Peyer's patch (tissue), 4 donors: ENCODE results near the gene FMNL2. TPM values are rescaled to one million over a fixed set of nuclear protein-coding genes. Genes with fewer than 3 reads are reported as not detected.

Experiments
- DNase-seq, 3 donors: peaks; one replicate each; pipeline ENCODE4 v3.0.0-alpha.2; 2017 to 2019
- H3K27ac ChIP-seq, 4 donors: fragments of 200-600 bp; sonication (generic); one replicate each; pipeline ENCODE4 v1.5.1; 2016 to 2019
- H3K27me3 ChIP-seq, 2 donors: fragments of 200-600 bp; sonication (generic); one replicate each; pipeline ENCODE4 v1.5.1; 2019
- H3K36me3 ChIP-seq, 3 donors: fragments of 200-600 bp; sonication (generic); one replicate each; pipeline ENCODE4 v1.5.1; 2016 to 2019
- H3K4me1 ChIP-seq, 4 donors: fragments of 200-600 bp; sonication (generic); one replicate each; pipeline ENCODE4 v1.5.1; 2016 to 2019
- H3K4me3 ChIP-seq, 4 donors: fragments of 200-600 bp; sonication (generic); 1 replicate in 3 of 4; 2 replicates in 1 of 4; pipeline ENCODE4 v1.5.1; 2016 to 2019; ENCODE audit warnings: mild to moderate bottlenecking in 1 of 4
- H3K9me3 ChIP-seq, 4 donors: fragments of 200-600 bp; sonication (generic); one replicate each; pipeline ENCODE4 v1.5.1; 2016 to 2019; ENCODE audit warnings: mild to moderate bottlenecking in 1 of 4
- POLR2A ChIP-seq, 2 donors: fragments of 450-650 bp; IDR thresholded peaks; one replicate each; pipeline ENCODE4 v1.5.1; 2017; ENCODE audit warnings: antibody characterized with exemption in 2 of 2, mild to moderate bottlenecking in 2 of 2, moderate library complexity in 2 of 2
- total RNA-seq, 4 donors: library from RNA; depleted of rRNA; stranded (reverse); fragments of >200 nt; gene quantifications; one replicate each; pipeline ENCODE4 v1.1.0, GENCODE V29; 2016
- TF ChIP-seq, protein P1 (sequence below), 6 experiments: fragments of 450-650 bp in 4 of 6; fragments of 200-600 bp in 2 of 6; sonication (generic) in 1 of 6; IDR thresholded peaks; one replicate each; pipeline ENCODE4 v1.5.1; 2017 to 2019; ENCODE audit warnings: antibody characterized with exemption in 6 of 6, mild to moderate bottlenecking in 3 of 6, moderate library complexity in 1 of 6

Gene FMNL2
- total RNA-seq, 4 donors from 2014 or later = 7.5 to 52.0 (median 17.1) TPM

DNA sequence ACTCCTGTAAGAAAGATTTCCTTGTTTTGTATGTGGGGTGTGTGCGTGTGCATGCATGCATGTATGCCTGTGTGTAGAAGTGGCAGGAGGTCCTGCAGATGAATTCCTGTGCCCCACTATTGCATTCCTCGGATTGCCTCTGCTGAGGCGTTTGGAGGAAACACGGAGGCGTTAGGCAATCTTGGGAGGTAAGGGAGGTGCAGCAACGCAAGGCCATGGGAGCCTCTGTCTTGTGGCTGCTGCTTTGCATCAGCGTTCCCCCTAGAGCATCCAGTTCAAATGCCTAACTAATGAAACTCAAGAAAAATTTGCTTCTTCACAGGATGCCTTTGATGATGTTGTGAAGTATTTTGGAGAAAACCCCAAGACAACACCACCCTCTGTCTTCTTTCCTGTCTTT, 302.3 kb downstream of the FMNL2 start:
- no peak overlapping the region for H3K27ac ChIP-seq
- TF ChIP-seq, protein P1, sequence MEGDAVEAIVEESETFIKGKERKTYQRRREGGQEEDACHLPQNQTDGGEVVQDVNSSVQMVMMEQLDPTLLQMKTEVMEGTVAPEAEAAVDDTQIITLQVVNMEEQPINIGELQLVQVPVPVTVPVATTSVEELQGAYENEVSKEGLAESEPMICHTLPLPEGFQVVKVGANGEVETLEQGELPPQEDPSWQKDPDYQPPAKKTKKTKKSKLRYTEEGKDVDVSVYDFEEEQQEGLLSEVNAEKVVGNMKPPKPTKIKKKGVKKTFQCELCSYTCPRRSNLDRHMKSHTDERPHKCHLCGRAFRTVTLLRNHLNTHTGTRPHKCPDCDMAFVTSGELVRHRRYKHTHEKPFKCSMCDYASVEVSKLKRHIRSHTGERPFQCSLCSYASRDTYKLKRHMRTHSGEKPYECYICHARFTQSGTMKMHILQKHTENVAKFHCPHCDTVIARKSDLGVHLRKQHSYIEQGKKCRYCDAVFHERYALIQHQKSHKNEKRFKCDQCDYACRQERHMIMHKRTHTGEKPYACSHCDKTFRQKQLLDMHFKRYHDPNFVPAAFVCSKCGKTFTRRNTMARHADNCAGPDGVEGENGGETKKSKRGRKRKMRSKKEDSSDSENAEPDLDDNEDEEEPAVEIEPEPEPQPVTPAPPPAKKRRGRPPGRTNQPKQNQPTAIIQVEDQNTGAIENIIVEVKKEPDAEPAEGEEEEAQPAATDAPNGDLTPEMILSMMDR (IDR thresholded peaks at IDR 0.05) = no peak
- TF ChIP-seq POLR2A (IDR thresholded peaks at IDR 0.05) = no peak
- DNase-seq = no peak
- H3K4me3 ChIP-seq = no peak overlapping the region
- H3K36me3 ChIP-seq = peaks cover 0 to 25% (median 0%) of the 10 kb centered on the region in 3 donors
- no peaks in the 10 kb centered on the region for H3K4me1 ChIP-seq
- H3K9me3 ChIP-seq = no peaks in the 10 kb centered on the region
- H3K27me3 ChIP-seq = no peaks in the 10 kb centered on the region

DNA sequence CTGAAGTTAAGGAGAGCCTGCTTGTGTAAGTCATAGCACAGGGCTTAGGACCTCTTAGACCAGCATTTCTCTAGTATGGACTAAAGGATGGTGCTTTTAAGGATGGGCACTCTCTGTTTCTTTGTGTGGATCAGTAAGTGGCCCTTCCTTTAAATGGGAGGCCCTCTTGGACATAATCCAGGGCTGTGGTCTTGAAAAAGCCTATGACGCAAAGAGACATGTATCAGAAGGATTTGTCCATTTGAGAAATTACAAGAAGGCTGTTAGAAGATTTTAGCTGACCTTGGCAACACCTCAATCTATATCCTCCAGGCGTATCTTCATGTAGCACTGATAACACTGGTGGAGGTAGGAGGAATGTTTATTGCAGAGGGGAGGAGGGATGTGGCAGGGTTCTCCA, 303.1 kb downstream of the FMNL2 start:
- Histone ChIP-seq H3K36me3 (peaks cover 0 to 28% (median 0%) of the 10 kb centered on the region in 3 donors), H3K9me3 (no peaks in the 10 kb centered on the region), H3K27me3 (no peaks in the 10 kb centered on the region), H3K4me1 (no peaks in the 10 kb centered on the region), H3K4me3 (no peak overlapping the region), H3K27ac (no peak overlapping the region)
- no peak for DNase-seq
- TF ChIP-seq, protein P1 (IDR thresholded peaks at IDR 0.05) = no peak
- no peak for TF ChIP-seq POLR2A (IDR thresholded peaks at IDR 0.05)

DNA sequence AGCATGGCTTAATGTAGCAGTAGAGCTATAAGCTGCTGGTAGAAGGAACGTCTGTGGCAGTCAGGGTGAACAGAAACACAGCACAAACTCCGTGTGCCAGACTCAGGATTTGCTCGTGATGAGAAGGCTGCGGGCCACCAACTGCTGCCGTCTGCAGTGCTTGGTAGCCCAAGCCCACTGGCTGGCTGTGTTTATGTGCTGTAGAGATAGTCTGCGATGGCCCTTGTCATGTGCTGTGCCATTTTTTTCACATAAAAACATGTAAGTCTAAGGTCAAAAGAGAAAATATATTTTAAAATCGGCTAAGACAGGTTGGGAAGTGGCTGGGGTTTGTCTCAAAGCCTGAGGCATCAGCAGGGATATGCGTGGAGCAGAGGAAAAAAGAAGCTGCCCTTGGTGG, 303.6 kb downstream of the FMNL2 start:
- Histone ChIP-seq H3K4me3 (no peak overlapping the region), H3K36me3 (peaks cover 0 to 28% (median 0%) of the 10 kb centered on the region in 3 donors), H3K27me3 (no peaks in the 10 kb centered on the region), H3K4me1 (no peaks in the 10 kb centered on the region), H3K27ac (no peak overlapping the region), H3K9me3 (no peaks in the 10 kb centered on the region)
- DNase-seq = no peak
- TF ChIP-seq, protein P1 (IDR thresholded peaks at IDR 0.05) = no peak
- TF ChIP-seq POLR2A (IDR thresholded peaks at IDR 0.05) = no peak

DNA sequence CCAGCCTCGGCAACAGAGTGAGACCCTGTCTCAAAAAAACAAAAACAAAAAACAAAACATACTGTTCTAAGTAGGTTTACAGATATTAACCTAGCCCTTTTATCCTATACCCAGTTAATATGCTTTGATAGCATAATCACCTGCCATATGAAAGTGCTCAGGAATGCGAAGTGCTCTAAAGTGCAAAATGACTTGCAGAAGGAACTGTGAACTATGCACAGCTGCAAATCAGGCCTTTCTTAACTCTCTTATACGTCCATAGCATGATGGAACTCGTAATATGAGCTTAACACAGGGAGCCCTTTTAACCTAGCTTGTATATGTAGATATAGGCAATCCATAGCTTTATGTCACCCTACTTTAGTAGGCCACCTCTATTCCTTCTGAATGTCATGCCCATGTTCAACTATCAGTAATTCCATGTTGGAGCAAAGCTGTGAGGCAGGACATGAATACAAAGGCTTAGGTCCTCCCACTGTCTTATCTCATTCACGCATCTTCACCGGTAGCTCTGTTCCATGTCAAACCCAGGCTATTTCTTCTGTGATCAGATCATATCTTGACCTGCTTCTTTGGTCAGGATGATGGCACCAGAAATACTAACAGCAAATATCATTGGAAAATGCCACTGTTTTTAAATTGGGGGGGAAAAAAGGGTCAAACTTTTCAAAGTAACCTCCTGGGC, 309.4 kb downstream of the FMNL2 start:
- Histone ChIP-seq H3K4me1 (peaks cover 0 to 8% (median 0%) of the 10 kb centered on the region in 4 donors), H3K9me3 (no peaks in the 10 kb centered on the region), H3K4me3 (no peak overlapping the region), H3K36me3 (peaks cover 0 to 26% (median 0%) of the 10 kb centered on the region in 3 donors), H3K27ac (no peak overlapping the region), H3K27me3 (no peaks in the 10 kb centered on the region)
- TF ChIP-seq POLR2A (IDR thresholded peaks at IDR 0.05) = no peak
- TF ChIP-seq, protein P1 (IDR thresholded peaks at IDR 0.05) = no peak
- no peak for DNase-seq

DNA sequence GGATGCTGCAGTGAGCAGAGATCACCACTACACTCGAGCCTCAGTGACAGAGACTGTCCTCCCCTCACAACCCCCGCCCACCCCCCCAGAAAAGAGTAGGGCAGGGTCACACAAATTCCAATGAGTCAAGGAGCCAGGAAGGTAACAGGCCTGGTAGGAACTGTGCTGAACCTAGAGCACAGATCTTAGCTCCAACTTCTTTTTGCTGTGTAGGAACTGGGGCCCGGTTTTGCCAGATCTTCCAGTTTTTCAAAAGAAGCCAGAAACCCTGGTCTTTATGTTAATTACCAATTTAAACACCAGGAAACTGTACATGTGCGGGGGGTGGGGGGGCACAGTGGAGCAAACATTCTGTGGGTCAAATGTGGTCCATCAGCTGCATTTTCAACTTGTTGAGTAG, 311.3 kb downstream of the FMNL2 start:
- Histone ChIP-seq H3K4me3 (no peak overlapping the region), H3K27me3 (no peaks in the 10 kb centered on the region), H3K36me3 (peaks cover 0 to 17% (median 0%) of the 10 kb centered on the region in 3 donors), H3K4me1 (peaks cover 0 to 8% (median 0%) of the 10 kb centered on the region in 4 donors), H3K9me3 (no peaks in the 10 kb centered on the region), H3K27ac (no peak overlapping the region)
- DNase-seq = no peak
- TF ChIP-seq POLR2A (IDR thresholded peaks at IDR 0.05) = no peak
- TF ChIP-seq, protein P1 (IDR thresholded peaks at IDR 0.05) = no peak
